Measurements from ENCODE around the gene IL31RA. TPM values are rescaled to one million over a fixed set of nuclear protein-coding genes. Genes with fewer than 3 reads are reported as not detected.

Gene IL31RA
- 0.20 and 0.31 TPM in 2 replicates for total RNA-seq

DNA sequence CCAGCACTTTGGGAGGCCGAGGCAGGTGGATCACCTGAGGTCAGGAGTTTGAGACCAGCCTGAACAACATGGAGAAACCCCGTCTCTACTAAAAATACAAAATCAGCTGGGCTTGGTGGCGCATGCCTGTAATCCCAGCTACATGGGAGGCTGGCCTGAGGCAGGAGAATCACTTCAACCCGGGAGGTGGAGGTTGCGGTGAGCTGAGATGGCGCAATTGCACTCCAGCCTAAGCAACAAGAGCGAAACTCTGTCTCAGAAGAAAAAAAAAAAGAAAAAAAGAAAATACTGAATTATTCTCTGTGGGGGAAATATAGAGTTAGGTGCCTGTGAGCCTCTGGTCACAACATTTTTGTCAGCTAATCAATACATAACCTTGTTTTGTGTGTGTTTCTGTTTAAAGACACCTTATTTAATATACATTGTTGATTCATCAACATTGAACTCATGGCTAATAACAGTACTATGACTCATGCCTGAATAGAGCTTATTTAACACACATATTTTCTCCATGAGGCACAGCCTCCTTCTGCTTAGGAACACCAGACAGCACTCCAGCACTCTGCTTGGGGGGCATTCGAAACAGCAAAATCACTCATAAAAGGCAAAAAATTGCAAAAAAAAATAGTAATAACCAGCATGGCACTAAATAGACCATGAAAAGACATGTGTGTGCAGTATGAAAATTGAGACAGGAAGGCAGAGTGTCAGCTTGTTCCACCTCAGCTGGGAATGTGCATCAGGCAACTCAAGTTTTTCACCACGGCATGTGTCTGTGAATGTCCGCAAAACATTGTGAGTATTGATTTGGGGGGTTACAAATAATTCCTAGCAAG lies at the start of gene IL31RA:
IL31RA (plus strand) TSS at position 519 of the 836 bp plus-strand sequence; CDS start at position 733, 214 bp downstream.

Other genes starting within 250 kb of the IL31RA start
- gene SLC38A9, start 139.0 kb upstream of the IL31RA start, total RNA-seq: 10.4 and 13.1 TPM in 2 replicates
- not detected in 2 replicates for gene DDX4, start 113.3 kb upstream of the IL31RA start, total RNA-seq
- gene IL6ST, start 143.6 kb downstream of the IL31RA start, total RNA-seq: 945 and 962 TPM in 2 replicates

All from cardiac ventricle fibroblast (primary cell).